Putamen (tissue), 1 donor: ENCODE data around the gene NPAT.
A peak's percentile ranks its signal among the peaks of the same experiment; 100 is the strongest.
"Not testable (repeated sequence)": the region's sequence is repeated elsewhere in the genome, so short reads cannot be mapped to it uniquely, and the experiment has no call there.

ENCODE experiments used
- DNase-seq: peaks from one replicate; pipeline ENCODE4 v3.0.0-alpha.2; 2016; ENCODE audit warnings: low spot score

NPAT gene

GRCh38 chr11:108148556-108148955, 73.9 kb downstream of the NPAT start:
- no peak for DNase-seq

- no peak for DNase-seq
Observed at GRCh38 chr11:108147150-108147549, 75.3 kb downstream of the NPAT start.

GRCh38 chr11:108144615-108145014, 77.8 kb downstream of the NPAT start:
- no peak for DNase-seq

GRCh38 chr11:108142304-108142703, 80.1 kb downstream of the NPAT start:
- DNase-seq = no peak

GRCh38 chr11:108137212-108137611, 85.2 kb downstream of the NPAT start:
- no peak for DNase-seq

- DNase-seq = no peak
Observed at GRCh38 chr11:108135845-108136544, 86.4 kb downstream of the NPAT start.

- not testable (repeated sequence) for DNase-seq
Observed at GRCh38 chr11:108132993-108133538, 89.4 kb downstream of the NPAT start.

- no peak for DNase-seq
Observed at GRCh38 chr11:108131993-108132392, 90.4 kb downstream of the NPAT start.

GRCh38 chr11:108128772-108129171, 93.7 kb downstream of the NPAT start:
- no peak for DNase-seq

GRCh38 chr11:108125096-108125495, 97.3 kb downstream of the NPAT start:
- DNase-seq = no peak

GRCh38 chr11:108122166-108122628, 100.2 kb downstream of the NPAT start:
- DNase-seq = no peak

GRCh38 chr11:108121274-108122155, 100.9 kb downstream of the NPAT start, which contains the start of gene ACAT1:
Gene ACAT1 (plus strand): TSS chr11:108121567. CDS start chr11:108121607, 40 bp downstream.
- peak; percentile 93 for DNase-seq

GRCh38 chr11:108120936-108121273, 101.5 kb downstream of the NPAT start:
- DNase-seq = not testable (repeated sequence)

- DNase-seq = no peak
Observed at GRCh38 chr11:108117746-108118371, 104.6 kb downstream of the NPAT start.

GRCh38 chr11:108115500-108116140, 106.8 kb downstream of the NPAT start:
- peak; percentile 81 for DNase-seq

- no peak for DNase-seq
Observed at GRCh38 chr11:108112057-108112456, 110.4 kb downstream of the NPAT start.

- no peak for DNase-seq
Observed at GRCh38 chr11:108111126-108111525, 111.3 kb downstream of the NPAT start.
